Hematopoietic multipotent progenitor cell treated with erythropoietin and hydrocortisone succinate and interleukin-3 and kit ligand, for 4 days (in vitro differentiated cells): Measurements from ENCODE around the gene TUBE1.

ENCODE experiments used
- DNase-seq: peaks from one replicate; pipeline ENCODE4 v3.0.0-alpha.2; 2015

TUBE1 gene

GRCh38 chr6:112033791-112034615 lies 53.3 kb downstream of the TUBE1 start:
- no peak for DNase-seq

- DNase-seq, result no peak
Measured at GRCh38 chr6:112032728-112033127, 54.6 kb downstream of the TUBE1 start.

GRCh38 chr6:112031960-112032359 lies 55.3 kb downstream of the TUBE1 start:
- DNase-seq, result no peak

- no peak for DNase-seq
Measured at GRCh38 chr6:112030961-112031660, 56.2 kb downstream of the TUBE1 start.

GRCh38 chr6:112030206-112030960 lies 56.9 kb downstream of the TUBE1 start:
- DNase-seq, result no peak

GRCh38 chr6:112029045-112029822 lies 58.0 kb downstream of the TUBE1 start:
- DNase-seq, result peak; percentile 85

GRCh38 chr6:112027942-112028674 lies 59.2 kb downstream of the TUBE1 start:
- peak; percentile 81 for DNase-seq

- no peak for DNase-seq
Measured at GRCh38 chr6:112026933-112027332, 60.3 kb downstream of the TUBE1 start.

- DNase-seq, result no peak
Measured at GRCh38 chr6:112024464-112024863, 62.8 kb downstream of the TUBE1 start.

GRCh38 chr6:112022749-112023148 lies 64.5 kb downstream of the TUBE1 start:
- no peak for DNase-seq

- peak; percentile 49 for DNase-seq
Measured at GRCh38 chr6:112021691-112022310, 65.5 kb downstream of the TUBE1 start.
